Activated gamma-delta T cell (primary cell): ENCODE measurements around the gene ZNRF2.
"Not testable (repeated sequence)": the region's sequence is repeated elsewhere in the genome, so short reads cannot be mapped to it uniquely, and the experiment has no call there.

Source experiments
- DNase-seq: peaks from one replicate; lab custom pipeline; 2025; lab: John Stamatoyannopoulos, UW

ZNRF2 gene

GRCh38 chr7:30359957-30360356, 75.6 kb downstream of the ZNRF2 start:
- DNase-seq = no peak

GRCh38 chr7:30363778-30364563, 79.6 kb downstream of the ZNRF2 start:
- no peak for DNase-seq

- no peak for DNase-seq
Measured at GRCh38 chr7:30364773-30365172, 80.4 kb downstream of the ZNRF2 start.

GRCh38 chr7:30365621-30366020, 81.2 kb downstream of the ZNRF2 start:
- DNase-seq = no peak

GRCh38 chr7:30366606-30367005, 82.2 kb downstream of the ZNRF2 start:
- DNase-seq = no peak

DNA sequence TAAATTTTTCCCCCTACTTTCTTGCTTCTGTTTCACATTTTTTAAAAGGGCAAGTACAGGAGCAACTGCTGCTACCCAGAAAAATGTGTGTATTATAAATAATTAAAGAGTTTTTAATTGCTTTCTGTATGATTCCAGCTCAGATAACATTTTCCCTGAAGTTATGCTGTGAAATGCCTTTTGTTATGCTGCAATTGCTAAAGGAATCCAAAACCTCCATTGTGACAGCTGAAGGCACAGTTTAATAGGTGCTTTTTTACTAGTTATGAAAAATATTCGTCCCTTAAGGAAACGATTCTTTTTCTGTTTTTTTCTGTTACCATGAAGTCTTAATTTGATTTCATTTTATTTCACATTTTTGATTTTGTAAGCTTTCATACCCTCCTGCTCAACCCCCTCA, 83.2 kb downstream of the ZNRF2 start:
- no peak for DNase-seq

- no peak for DNase-seq
Measured at GRCh38 chr7:30369879-30370278, 85.5 kb downstream of the ZNRF2 start.

DNA sequence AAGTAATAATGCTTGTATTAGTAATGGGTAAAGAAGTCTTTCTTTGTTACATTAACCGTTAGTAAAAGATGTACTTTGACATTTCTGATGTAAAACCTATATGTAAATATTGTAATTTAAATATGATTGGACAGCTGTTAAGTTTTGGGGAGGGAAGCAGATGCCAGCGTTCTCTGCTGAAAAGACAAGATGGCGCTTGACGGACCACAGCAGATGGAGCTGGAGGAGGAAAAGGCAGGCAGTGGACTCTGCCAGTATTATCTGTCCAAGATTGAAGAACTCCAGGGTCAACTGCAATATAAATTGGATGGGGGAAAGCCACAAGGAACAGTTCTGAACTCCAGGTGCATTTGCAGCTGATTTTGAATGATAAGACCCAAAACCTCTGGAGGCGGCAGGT, 86.9 kb downstream of the ZNRF2 start:
- no peak for DNase-seq

DNA sequence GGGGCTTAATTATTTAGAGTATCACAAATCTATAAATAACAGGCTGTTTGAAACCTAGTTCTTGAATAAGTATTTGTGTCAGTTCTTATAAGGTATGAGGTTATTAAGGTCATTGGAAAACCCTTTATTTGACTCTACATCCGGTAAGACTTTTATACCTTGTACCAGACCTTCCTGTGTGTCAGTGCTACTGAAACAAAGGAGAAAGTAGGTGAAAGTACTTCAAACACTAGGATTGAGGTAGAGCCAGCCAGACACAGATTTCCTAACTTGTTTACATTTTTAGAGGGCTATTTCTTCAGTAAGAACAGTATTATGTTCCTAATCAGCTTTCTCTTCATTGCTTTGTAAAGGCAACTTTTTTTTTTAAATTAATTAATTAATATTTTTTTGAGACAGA, 93.9 kb downstream of the ZNRF2 start:
- no peak for DNase-seq

DNA sequence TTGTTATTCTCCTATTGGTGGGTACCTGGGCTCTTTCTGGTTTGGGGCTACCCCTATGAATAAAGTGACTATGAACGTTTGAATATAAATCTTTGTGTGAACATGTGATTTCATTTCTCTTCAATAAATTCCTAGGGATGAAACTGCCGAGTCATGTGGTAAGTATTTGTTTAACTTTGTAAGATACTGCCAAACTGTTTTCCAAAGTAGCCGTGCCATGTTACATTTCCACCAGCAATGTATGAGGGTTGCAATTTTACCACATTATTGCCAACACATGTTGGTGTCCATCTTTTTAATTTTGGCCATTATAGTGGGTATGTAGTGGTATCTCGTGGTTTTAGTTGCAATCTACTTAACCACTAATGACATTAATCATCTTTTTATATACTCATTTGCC, 94.7 kb downstream of the ZNRF2 start:
- no peak for DNase-seq

DNA sequence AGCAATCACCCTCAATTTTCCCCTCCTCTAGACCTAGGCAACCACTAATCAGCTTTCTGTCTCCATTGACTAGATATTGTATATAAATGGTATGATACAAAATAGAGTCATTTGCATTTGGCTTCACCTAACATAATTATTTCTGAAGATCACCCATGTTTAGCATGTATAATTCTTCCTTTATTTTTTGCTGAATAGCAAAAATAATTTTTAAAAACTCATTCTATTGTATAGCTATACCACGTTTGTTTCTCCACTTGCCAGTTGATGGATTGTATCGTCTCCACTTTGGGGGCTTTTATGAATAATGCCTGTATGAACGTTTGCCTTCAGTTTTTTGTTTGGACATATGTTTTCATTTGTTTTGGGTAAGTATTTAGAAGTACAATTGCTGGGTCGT, 95.3 kb downstream of the ZNRF2 start:
- no peak for DNase-seq

GRCh38 chr7:30380294-30380693, 95.9 kb downstream of the ZNRF2 start:
- no peak for DNase-seq

DNA sequence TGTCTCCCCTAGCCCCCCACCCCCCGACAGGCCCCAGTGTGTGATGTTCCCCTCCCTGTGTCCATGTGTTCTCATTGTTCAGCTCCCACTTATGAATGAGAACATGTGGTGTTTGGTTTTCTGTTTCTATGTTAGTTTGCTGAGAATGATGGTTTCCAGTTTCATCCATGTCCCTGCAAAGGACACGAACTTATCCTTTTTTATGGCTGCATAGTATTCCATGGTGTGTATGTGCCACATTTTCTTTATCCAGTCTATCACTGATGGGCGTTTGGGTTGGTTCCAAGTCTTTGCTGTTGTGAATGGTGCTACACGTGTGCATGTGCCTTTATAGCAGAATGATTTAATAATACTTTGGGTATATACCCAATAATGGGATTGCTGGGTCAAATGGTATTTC, 96.4 kb downstream of the ZNRF2 start:
- not testable (repeated sequence) for DNase-seq

GRCh38 chr7:30382607-30383006, 98.2 kb downstream of the ZNRF2 start:
- no peak for DNase-seq

- DNase-seq = no peak
Measured at GRCh38 chr7:30389791-30390190, 105.4 kb downstream of the ZNRF2 start.

DNA sequence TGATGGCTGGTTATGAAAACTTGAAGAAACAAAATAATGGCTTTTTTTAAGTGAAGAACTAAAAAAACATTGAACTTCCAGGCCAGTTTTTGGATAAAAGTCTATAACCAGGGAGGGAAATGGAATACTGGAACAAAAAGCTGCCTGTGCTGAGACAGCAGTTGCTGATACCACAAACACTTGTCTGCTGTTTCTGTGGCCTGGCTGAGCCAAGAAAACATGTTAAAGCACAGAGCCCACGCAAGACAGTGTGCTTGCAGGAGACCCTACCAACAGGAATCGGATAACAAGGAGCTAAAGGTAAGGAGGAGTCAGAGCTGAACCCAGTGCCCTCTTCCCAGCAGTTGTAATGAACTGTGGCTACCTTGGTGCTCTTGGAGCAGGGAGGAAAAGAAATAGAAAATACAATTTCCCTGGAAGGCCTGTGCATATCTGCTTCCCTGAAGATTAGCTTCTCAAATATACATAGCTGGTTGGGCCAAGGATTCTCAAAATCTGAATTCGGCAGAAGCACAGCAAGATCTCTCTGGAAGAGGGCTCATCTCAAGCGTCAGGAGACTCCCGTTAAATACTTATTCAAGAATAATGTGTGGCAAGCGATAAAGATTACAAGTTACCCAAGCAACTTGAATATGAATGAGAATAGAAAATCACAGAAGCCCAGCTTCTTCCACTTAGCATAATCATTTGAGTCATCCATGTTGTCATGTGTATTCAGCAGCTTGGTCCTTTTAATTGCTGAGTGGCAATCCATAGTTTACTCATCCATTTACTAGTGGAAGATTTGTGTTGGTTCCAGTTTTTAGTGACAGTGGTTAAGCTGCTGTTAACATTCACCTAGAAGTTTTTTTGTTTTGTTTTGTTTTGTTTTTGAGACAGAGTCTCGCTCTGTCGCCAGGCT, 106.6 kb downstream of the ZNRF2 start:
- no peak for DNase-seq

GRCh38 chr7:30391806-30392205, 107.4 kb downstream of the ZNRF2 start:
- DNase-seq = no peak

DNA sequence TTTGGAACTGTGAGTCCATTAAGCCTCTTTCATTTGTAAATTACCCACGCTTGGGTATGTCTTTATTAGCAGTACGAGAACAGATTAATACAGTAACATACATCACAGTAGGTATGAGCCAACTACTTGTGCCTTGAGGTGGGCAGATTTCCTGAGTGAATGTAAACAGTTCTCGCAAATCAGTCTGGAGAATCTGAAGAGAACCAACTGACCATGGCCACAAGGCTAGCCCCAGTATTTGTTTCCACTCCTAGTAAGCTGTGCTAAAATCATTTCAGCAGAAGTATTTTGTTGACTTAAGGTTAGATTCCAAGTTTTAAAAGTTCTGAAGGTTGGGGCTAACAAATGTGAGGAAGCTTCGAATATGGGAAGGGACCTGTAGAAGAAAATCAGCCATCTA, 111.3 kb downstream of the ZNRF2 start:
- no peak for DNase-seq

- DNase-seq = no peak
Measured at GRCh38 chr7:30396389-30396788, 112.0 kb downstream of the ZNRF2 start.

GRCh38 chr7:30403477-30403876, 119.1 kb downstream of the ZNRF2 start:
- no peak for DNase-seq

- no peak for DNase-seq
Measured at GRCh38 chr7:30405179-30405578, 120.8 kb downstream of the ZNRF2 start.

DNA sequence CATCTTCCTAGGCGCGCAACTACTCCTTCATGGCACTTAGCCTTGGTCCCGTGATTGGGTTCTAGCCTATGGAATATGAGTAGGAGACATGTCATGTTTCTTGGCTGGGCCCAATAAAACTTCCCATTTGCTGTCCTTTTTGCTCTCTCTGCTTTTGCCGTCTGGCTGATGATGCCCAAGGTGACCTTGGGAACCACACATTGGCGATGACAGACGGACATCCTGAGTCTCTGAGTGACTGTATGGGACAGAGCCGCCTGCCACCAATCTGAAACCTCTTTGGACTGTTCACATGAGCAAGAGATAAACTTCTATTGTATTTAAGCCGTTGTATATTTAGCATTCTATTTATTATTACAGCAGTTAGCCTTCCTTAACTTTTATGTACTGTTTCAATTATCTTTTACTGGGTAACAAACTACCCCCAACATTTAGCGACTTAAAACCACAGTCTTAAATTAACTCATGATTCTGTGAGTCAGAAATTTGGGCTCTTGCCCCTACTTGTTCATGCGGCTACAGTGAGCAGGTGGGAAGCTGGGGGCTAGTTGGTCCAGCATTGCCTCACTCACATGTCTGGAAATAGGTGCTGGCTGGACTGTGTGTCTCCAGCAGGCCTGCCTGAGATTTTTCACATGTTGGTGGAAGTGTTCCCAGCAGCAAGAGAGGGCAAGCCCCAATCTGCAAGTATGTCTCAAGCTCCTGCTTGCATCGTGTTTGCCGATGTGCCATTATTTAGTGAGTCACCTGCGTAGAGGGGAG, 122.4 kb downstream of the ZNRF2 start:
- DNase-seq = no peak
